ENCODE measurements around the gene MBOAT2.

DNA sequence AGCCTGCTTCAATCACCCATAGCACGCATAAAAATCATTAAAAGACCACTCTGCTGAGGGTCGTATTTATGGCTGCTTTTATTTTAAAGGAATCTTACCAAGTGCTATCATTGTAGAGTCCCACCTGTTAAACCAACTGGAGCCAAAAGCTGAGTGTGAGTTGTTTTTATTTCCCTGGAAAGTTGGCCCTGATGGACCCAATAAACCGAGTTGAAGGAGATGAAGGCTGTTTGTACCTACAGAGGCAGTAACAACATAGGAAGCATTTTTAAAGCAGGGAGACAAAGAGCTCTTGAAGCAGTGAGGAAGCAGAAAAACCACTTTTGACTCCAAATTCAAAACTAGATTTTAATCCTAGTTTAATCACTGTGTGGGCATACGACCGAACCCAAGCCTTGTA is 6.4 kb downstream of the MBOAT2 start:
- TF ChIP-seq SRF (IDR thresholded peaks at IDR 0.05; ENCODE audit: low read depth), result no peak
- no peak for TF ChIP-seq POLR2A (IDR thresholded peaks at IDR 0.05; ENCODE audit: borderline replicate concordance, extremely low read depth, insufficient read depth, insufficient read length)
- no peak for TF ChIP-seq YY1 (IDR thresholded peaks at IDR 0.05; ENCODE audit: extremely low read depth, insufficient replicate concordance, low read depth, low read length)
- TF ChIP-seq EGR1 (IDR thresholded peaks at IDR 0.05; ENCODE audit: low read depth), result no peak
- TF ChIP-seq, protein P1, sequence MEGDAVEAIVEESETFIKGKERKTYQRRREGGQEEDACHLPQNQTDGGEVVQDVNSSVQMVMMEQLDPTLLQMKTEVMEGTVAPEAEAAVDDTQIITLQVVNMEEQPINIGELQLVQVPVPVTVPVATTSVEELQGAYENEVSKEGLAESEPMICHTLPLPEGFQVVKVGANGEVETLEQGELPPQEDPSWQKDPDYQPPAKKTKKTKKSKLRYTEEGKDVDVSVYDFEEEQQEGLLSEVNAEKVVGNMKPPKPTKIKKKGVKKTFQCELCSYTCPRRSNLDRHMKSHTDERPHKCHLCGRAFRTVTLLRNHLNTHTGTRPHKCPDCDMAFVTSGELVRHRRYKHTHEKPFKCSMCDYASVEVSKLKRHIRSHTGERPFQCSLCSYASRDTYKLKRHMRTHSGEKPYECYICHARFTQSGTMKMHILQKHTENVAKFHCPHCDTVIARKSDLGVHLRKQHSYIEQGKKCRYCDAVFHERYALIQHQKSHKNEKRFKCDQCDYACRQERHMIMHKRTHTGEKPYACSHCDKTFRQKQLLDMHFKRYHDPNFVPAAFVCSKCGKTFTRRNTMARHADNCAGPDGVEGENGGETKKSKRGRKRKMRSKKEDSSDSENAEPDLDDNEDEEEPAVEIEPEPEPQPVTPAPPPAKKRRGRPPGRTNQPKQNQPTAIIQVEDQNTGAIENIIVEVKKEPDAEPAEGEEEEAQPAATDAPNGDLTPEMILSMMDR (IDR thresholded peaks at IDR 0.05 in 2 of 3, conservative IDR thresholded peaks at IDR 0.05 in 1 of 3; ENCODE audit: borderline replicate concordance in 1 of 3, insufficient read depth in 1 of 3, low read depth in 2 of 3, low read length in 2 of 3), result no peak
- TF ChIP-seq JUND (IDR thresholded peaks at IDR 0.05), result no peak
- no peak for TF ChIP-seq EZH2phosphoT487 (IDR thresholded peaks at IDR 0.05; ENCODE audit: borderline replicate concordance)
- TF ChIP-seq REST (IDR thresholded peaks at IDR 0.05; ENCODE audit: low read depth), result no peak
- no peak for TF ChIP-seq SP1 (IDR thresholded peaks at IDR 0.05; ENCODE audit: low read depth)

All from HCT116 (cell line).